CD4-positive, alpha-beta T cell treated with Interleukin-6 for 4 hours (primary cell): ENCODE results near the gene RGS3.

Experiments
- DNase-seq: peaks from one replicate; pipeline ENCODE4 v3.0.0-alpha.2; 2020; ENCODE audit warnings: mixed read lengths

The RGS3 gene

DNA sequence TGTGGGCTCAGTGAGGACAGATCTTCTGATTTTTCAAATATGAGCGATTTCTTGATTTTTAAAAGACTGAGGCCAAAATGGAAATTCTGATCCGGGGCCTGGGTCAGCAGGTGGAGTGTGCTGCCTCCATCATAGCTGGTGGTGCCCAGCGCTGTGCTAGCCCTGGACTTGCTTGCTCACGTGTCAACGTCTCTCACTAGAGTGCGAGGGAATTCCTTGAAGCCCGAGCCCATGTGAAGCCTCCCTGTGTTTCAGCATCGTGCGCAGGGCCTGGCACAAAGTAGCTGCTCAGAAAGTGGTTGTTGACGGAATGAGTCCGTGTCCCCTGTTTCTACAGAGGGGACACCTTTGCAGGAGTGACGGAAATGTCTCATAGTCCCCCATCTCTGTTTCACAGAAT lies 50.5 kb downstream of the RGS3 start:
- DNase-seq, result no peak

DNA sequence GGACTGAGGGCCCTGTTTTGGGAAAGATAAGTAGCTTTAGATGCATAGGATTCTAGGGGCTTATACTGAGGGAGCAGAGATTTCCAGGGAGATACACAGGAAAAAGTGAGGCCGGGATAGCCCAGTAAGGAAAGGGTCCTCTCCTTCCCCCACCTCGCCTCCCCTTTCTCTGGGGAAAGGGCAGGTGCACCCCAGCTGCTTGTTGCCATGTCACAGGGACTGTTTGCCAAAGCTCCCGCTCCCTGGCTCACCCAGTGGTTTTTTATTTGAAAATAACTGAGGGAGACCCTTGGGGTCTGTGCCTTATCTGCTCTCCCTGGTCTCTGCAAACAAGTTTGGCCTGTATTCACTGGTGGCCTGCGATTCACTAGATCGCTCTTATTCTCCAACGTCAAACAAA lies 51.2 kb downstream of the RGS3 start:
- no peak for DNase-seq

DNA sequence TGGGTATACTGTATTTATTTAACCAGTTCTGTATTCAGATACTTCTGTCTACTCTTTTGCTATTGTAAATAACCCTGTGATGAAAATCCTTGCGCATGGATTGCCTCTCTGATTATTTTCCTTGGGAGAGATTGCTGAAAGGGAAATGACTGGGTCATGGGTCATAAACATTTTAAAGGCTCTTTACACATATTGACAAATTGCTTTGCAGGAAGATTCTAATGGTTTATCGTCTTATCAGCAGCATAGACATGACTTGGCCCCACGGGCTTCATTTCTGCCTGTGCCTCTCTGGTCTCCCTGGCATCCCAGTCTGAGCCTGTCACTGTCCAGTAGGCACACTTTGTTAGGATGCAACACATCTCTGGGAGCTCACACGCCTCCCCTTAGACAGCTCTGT lies 52.3 kb downstream of the RGS3 start:
- DNase-seq, result no peak

DNA sequence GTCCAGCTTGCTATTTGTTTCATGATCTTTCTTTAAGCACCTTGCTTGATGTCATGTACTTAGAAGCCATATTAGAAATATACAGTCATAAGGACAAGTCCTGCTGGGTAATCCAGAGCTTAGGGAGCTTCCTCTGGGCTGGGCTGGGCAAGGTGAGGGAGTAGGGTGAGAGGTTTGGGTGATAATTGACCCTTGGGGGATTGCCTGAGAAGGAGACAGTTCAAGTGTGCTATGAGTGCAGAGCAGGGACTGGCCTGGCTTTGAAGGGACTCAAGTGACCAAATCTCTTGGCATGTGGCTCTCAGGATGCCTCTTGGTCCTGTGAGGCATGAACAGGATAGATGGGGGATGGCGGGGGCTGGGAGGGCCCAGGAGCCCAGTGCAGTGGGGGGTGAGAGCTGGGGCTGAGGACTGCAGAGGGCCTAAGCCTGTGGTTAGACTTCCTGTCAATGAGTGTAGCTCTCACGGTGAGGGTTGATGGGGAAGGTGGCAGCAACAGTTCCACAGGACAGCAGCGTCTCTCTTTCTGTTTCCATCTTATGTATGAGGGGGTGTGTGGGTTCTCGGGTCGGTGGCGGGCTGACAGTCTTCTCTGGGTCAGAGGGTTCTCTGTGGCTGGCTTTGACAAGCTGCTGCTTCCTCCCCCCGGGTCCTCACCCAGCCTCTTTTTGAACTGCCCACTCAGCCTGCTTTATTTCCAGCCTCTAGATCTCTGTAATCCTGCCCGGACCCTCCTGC lies 53.5 kb downstream of the RGS3 start:
- peak; percentile 76 for DNase-seq

DNA sequence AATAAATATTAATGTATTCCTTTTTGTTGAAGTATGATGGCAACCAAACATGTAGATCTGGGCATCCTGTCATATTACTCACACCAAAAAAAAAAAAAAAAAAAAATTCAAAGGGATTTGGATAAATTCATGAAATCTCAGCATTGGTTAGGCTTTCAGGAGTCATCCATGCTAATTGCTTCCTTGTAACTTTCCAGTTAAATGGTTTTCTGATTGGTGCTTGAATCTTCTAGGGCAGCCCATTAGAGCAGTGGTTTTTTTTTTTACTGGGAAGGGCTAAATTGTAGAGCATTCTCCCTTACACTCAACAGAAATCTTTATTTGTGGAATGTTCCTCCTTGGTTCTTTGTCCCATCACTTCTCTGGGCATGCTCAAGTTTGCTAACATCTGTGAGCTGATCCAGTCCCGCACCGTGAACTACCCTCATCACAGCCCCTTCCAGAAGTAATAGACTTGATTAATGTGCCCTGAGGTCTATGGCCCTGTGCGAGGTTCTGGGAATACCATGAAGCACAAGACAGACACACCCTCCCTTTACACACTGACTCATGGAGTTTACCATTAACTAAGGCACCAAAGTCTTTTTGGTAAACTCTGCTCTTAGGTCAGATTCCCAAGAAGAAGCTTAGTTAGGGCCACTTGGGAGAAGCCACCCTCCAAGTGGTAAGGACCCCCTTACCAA lies 56.0 kb downstream of the RGS3 start:
- no peak for DNase-seq

DNA sequence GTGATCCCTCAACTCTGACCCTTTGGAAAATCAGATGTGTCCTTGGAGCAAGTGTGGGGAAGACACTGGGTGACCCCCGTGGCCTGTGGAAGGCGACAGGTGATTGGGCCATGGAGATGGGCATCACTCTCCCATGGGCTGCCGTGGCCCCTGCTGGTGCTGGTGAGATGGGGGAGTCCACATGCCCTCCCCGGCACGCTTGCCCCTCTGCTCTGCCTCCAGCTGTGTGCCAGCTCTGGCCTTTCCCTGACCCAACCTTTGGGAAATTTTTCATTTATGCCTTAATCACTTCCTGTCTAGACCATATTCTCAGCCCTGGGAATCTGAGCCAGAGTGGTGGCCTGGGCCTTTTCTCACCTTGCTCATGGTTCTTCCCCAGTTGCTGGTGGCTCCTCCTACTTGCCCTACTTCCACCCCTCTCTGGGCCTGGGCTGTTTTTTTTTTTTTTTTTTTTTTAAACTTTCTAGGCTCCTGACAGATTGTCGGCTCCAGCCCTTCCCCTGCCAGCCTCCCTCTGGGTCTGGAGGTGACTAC lies 56.6 kb downstream of the RGS3 start:
- peak; percentile 64 for DNase-seq

DNA sequence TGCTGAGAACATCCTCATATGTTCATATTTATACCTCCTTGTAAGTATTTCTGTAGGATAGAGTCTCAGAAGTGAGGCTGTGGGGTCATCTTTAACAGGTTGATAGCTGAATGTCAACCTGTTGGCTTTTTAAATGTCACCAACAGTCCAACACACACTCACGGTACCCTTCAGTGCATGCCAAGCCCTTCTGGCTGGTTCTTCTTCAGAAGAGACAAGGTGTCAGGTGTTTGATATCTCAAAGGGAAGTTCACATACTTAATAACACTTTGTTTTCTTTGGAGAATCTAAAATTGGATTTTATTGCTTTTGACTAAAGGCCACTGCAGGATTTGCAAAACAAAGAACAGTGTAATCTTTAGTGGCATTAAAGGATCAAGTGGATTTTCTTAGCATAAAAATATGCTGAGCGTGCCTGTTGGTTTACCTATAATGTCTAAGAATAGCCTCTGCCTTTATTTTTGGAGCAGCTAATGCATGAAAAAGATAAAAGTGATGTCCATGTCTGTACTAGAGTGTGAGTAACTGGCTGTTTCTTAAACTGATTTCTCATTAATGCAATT lies 58.2 kb downstream of the RGS3 start:
- no peak for DNase-seq

DNA sequence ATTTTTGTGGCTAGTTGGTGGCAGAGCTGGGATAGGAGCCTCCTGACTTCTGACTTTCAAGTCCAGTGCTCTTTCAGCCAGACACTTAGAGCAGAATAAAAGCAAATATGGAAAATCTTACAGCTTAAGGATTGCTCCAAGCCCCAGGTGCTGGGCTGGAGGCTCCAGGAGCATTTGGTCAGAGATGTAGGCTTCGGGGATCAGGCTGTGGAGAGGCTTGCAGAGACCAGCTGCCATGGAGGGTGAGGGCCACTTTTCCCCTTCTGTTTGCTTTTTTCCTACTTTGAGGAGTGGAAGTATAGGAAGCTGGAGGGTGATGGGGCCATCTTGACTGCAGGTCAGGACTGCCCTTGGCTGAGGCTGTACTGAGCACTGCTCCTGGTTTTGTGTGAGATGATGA lies 58.9 kb downstream of the RGS3 start:
- DNase-seq, result no peak

DNA sequence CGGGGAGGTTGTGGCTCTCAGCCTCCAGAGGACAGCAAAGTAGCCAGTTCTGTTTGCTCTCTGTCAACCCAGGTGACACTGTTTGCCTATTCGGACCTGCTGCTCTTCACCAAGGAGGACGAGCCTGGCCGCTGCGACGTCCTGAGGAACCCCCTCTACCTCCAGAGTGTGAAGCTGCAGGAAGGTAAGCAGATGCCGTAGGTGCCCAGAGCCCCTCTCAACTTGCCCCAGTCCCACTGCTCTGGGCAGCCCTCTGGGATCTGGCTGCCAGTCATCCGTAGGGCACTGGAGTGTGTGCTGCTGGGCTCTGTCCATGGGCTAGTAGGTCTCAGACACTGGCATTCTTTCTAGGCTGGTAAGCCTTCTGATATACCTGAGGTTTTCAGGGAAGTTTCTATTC lies 59.3 kb downstream of the RGS3 start:
- no peak for DNase-seq

DNA sequence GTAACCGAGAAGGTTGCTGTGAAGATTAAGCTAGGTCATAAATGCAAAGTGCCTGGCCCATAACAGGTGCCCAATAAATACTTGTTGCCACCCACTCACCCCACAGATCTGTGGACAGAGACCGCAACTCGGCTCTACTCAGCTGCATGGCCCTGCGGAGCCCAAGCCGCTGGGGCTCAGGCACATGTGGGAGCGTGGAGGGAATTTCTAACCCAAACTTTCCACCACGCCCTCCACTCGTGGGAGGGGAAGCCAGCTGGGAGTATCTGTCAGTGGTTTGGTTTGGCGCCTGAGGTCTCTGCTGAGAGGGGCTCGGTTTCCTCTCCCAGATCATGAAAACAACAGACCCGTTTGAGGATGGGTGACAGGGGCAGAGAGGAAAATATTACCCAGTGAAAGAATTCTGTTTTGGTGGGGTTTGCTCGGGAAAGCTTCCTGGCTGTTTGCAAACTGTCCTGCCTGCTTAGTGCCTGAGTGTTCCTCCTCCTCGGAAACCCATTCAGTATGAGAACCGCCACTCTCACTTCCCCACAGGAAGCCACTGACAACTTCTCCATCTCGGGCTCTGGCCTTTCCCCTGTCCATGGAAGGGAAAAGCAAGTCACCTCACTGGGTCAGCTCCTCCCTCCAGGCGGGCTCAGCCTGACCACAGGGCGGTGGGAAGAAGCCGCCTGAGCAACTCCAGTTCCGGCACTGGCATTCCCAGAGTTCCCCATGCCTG lies 60.1 kb downstream of the RGS3 start:
- DNase-seq, result peak; percentile 34

DNA sequence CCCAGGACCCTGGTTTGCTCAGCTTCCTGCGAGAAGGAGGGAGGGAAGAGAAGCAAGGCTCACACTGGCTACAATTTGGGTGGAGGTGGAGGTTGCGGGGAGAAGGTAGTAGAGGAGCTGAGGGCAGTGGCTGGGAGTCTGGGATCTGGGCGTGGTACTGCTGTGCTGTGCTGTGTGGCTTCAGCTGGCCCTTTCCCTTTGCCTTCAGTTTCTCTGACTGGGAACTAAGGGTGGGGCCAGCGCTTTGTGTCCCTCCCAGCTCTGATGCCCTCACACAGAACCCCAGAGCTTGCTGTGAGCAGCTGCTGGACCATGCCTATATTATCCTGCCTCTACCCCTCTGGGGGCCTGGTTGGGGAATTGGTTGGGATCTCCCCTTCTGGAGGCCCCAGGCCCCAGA lies 60.9 kb downstream of the RGS3 start:
- DNase-seq, result no peak

DNA sequence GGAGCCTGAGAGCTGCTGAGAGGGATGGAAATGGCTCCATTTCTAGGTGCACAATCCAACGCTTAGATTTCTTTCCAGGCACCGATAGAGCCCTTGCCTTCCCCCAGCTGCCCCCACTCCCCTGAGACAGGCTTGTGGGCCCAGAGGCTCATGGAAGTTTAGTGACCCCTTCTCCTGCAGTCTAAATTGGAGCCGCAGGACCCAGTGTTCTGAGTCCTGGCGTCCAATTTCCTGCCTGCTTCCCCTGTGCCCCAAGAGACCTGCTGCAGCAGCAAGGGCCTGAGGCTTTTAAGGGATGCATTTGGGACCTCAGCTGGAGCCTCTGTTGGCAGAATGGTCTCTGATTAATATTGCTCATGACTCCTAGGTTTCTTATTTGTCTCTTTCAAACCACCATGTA lies 61.7 kb downstream of the RGS3 start:
- DNase-seq, result no peak

DNA sequence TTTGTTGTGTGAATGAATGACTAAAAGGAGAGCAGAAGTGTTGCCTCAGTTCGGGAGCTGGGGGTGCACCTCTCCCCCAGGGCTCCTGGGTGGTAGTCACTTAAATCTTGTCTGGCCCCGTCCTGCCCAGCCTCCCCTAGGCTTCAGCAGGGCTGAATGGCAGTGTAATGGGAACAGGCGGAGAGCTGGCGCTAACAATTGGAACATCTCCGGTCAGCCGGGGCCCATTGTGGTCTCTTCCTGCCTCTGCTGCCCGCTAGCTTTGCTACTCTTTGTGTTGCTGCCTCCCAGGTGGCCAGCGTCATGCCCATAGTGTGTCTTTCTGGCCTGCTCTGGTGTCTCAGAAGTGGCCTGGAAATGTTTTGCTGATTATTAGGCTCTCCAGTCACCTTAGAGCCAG lies 62.3 kb downstream of the RGS3 start:
- no peak for DNase-seq

DNA sequence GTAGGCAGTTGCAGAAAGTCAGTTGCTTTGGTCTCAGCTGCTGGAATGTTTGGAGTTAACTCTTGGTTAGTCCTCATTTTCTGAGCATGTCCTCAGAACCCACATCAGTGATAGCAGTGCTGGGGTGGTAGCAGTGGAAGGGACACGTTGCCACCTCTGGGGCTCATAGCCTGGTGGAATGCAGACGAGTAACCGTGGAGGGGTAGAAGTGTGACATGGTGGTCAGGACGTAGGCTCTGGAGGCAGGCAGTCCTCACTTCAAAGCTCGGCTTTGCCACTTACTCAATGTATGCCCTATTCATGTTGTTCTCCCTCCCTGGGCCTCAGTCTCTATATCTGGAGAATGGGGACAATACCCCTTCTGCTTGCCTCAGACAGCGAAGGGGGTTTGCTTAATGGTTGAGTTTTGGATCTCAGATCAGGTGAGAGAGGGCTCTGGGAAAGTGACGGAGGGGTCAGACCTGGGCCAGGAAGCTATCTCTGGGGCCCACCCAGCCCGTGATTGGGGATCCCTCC lies 62.8 kb downstream of the RGS3 start:
- no peak for DNase-seq

DNA sequence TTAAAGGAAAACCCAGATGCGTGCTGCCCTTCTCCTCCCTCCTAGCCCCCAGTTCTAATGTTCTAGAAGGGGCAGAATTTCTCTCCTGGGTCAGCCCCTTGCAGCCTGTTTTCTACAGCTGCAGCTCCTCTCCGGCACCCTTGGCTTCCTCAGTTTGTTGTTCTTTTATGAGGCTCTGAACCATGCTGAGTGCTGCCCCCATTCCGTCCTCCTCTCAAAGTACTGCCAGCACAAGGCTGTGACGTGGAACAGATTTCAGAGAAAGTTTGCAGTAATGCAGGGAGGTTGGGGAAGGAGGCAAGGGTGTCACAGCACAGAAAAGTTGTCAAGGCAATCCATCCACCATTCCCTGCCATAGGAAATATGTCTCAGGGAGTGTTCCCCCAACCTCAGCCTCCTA lies 63.3 kb downstream of the RGS3 start:
- no peak for DNase-seq

DNA sequence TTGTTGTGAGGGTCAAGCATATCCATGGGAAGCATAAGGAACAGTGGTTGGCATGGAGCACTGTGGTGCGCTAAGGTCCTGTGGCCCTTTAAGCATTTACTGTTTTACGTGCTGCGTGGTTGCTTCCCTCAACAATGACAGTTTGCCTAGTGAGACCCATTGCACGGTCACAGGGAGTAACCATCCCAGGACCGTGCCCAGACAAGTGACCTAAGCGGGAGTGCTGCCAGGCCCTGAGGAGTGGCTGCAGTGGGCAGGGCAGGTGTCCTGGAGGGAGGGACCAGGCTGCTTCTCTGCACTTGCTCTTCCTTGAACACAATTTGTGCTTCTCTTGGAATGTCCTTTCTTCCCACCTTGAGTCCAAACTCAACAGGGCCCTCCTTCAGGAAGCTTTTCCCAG lies 64.6 kb downstream of the RGS3 start:
- DNase-seq, result no peak

DNA sequence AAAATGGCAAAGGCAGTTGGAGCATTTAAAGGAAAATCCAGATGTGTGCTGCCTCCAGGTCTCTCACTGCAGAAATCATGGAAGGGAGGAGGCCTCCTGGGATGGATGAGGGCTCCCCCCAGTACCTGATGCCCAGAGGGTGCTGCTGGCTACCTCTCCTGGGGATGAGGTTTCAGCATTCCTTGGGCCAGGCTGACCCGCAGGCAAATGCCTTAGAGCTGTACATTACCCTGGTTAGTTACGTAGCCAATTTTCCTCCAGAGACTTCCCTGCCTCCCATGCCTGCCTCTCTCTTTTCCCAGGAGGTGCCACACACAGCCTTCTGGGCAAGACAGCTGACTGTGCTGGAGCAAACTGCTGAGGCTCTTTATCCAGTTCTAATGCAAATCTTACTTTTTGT lies 65.3 kb downstream of the RGS3 start:
- DNase-seq, result no peak

DNA sequence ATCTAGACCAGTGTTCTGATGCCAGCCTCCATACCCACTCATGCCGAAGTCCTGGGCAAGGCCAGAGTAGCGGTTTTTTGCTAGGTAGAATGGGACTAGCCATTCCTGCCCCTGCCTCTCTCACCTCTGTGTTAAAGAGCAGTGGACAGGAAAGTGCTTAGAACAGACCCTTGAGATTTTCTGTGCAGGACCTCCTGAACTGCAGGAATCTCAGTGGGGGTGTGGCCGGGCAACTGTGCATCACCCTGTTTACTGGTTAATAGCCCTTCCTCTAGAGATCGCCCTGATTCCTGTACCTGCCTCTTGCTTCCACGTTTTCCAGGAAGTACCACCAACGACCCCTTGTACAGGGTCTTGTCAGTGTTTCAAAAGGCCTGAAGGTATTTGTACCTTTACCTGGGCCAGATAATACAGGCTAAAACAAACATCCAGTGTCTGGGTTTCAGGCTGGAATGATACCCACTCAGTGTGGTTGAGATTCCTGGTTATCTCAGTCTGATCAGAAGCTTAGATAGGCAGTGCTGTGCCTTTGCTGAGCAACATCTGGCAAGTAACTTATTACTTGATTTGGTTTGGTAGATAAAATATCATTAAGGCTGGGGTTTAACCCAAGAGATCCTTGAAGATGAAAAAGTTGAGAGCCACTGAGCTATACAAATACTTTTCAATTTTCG lies 65.9 kb downstream of the RGS3 start:
- DNase-seq, result no peak

DNA sequence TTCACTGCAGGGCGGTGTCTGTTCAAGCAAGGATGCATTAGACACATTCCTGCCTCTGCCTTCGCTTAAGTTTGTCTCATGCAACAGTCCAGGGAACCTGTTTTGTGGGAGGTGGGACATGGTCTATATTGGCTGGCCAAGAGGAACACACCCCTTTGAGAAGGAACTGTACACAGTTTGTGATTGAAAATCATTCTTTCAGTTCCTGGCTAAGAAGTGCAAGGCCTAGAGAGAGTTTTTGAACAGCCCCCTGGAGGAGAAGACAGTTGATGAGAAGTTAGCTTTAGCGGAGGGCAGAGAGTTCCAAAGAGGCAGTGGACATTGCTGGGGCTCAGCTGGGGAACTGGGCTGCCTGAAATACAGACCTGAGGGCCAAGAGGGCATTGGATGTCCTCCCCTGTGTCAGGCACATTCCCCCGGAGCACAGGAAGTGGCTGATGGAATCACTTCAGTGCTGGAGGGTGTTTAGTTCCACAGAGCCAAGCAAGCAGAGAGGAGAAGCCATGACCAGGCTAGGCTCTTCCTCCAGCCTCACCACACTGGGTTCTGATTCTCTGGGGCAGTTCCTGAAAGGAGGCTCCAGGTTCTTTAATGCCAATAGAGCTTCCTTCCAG lies 66.6 kb downstream of the RGS3 start:
- DNase-seq, result no peak

DNA sequence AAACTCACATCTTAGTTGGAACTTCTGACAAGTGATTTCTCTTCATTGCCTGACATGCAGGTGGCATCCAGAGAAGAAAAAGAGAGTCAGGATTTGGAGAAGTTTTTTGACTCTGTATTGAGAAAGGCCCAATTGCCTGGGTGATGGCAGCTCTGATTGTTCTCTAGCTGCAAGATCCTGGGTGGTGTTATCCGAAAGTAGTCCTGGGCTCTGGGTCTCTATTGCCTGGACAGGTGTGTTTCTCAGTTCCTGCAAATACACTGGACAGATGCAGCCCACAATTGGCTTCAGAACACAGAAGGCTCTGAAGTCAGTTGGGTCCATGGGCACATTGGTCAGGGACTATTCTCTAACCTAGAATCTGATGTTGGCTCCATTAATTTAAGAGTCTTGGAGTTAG lies 67.4 kb downstream of the RGS3 start:
- no peak for DNase-seq

DNA sequence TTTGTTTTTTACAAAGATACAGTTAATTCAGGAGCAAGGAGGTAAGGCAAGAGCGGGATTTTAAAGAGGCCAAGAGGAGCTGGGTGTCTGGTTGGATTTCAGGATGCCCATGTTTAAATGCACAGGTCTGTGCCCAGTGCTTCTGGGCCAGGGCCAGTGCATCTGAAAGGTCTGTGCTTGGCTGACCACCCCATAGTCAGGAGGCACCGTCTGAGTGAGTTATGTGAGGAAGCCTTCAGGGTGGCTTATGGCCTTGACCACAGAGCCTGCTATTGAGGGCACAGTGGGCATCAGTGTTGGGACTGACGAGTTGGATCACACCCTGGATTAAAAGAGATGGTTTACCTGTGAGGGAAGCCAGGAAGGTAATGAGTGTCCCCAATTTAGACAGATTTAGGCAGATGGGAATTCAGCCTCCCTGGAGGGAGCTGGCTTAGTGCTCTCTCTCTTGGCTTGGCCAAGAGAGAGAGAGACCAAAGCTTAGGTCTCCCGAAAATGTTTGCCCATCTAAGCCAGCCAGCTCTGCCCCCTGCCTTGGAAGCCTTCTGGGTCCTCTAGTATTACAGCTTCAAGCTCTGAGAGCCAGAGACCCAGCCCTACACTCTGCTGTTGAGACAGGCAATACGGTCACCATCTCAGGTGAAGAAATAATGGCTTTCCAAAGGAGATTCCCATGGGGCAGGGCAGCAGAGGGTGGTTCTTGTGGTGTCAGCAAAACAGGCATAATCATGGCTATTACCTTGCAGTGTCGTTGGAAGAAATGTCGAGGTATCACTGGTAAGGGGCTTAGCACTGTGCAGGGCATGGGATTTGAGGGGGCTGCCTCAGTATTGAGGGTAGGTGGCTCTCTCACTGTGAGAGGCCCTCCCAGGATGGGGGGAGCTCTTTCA lies 68.6 kb downstream of the RGS3 start:
- no peak for DNase-seq
